Activated CD8-positive, alpha-beta T cell treated with anti-CD3 and anti-CD28 coated beads for 36 hours (primary cell): ENCODE measurements around the gene CGGBP1. TPM values are rescaled to one million over a fixed set of nuclear protein-coding genes. Genes with fewer than 3 reads are reported as not detected.

Experiments
- total RNA-seq, 2 experiments: library from RNA; stranded (reverse); gene quantifications; one replicate each; pipeline ENCODE4 v1.2.3, GENCODE V29; 2021

CGGBP1 gene
- total RNA-seq, 2 experiments from 2014 or later = 69.2 to 74.6 TPM

Other genes with a start within 250 kb of the CGGBP1 start
- 10 to 100 TPM; 20.2 to 21.0 TPM for gene ZNF654, start 250 bp upstream of the CGGBP1 start, total RNA-seq
- gene C3orf38, start 91.0 kb upstream of the CGGBP1 start, total RNA-seq = 10 to 100 TPM; 17.8 to 19.0 TPM